Endometrial microvascular endothelial cells (primary cell): ENCODE measurements around the gene SLC6A9. TPM values are rescaled to one million over a fixed set of nuclear protein-coding genes. Genes with fewer than 3 reads are reported as not detected.

ENCODE experiments used
- in situ Hi-C: cut with HindIII; loops from 2 replicates; pipeline ENCODE4 v1.10.0; 2017; ENCODE audit warnings: low sequenced_read_pairs, low pct_unique_long_range_greater_than_20kb; ENCODE audit errors: inconsistent ontology term
- total RNA-seq: library from RNA; depleted of rRNA; stranded (reverse); fragments of >200 nt; gene quantifications from one replicate; pipeline ENCODE4 v1.2.3, GENCODE V29; 2015; ENCODE audit errors: inconsistent ontology term

SLC6A9 gene
- total RNA-seq, 1 donor from 2014 or later = 0.28 TPM

- in situ Hi-C loops = no loop called here
Measured at GRCh38 chr1:43978551-43979260, 52.6 kb downstream of the SLC6A9 start, which contains the start of gene B4GALT2. B4GALT2 (plus strand) TSS chr1:43979210; CDS start chr1:43981161, 1,951 bp downstream.

DNA sequence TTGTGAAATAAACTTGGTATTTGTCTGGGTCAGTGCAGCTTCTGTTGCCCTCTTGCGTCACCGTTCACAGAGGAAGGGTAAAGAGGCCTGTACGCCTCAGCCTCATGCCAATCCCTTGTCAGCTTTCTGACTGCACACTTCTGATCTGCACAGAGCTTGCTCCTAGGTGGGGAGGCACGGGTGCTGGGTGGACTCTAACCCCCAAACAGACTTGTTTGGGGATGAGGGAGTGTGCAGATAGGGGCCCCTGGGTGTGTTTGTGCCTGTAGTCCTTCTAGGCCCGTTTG lies 53.1 kb downstream of the SLC6A9 start:
- in situ Hi-C loops = no loop called here

- in situ Hi-C loops = no loop called here
Measured at GRCh38 chr1:43977376-43978263, 53.6 kb downstream of the SLC6A9 start.

GRCh38 chr1:43976890-43977289 lies 54.4 kb downstream of the SLC6A9 start:
- in situ Hi-C loops = no loop called here

DNA sequence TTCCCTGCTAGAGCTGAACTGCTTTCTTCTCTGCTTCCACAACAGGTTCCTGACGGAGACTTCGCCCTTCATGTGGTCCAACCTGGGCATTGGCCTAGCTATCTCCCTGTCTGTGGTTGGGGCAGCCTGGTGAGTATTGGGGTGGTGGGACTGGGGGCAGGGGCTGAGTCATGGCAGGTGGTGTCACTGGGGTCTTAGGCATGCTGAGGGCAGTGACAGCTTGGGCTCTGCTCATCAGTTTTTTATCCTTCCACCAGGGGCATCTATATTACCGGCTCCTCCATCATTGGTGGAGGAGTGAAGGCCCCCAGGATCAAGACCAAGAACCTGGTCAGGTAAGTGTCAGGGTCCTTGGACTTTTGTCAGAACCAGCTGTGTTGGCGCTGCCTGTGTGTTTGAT lies 55.2 kb downstream of the SLC6A9 start:
- in situ Hi-C loops = no loop called here

GRCh38 chr1:43975249-43975961 lies 55.9 kb downstream of the SLC6A9 start:
- in situ Hi-C loops = no loop called here

DNA sequence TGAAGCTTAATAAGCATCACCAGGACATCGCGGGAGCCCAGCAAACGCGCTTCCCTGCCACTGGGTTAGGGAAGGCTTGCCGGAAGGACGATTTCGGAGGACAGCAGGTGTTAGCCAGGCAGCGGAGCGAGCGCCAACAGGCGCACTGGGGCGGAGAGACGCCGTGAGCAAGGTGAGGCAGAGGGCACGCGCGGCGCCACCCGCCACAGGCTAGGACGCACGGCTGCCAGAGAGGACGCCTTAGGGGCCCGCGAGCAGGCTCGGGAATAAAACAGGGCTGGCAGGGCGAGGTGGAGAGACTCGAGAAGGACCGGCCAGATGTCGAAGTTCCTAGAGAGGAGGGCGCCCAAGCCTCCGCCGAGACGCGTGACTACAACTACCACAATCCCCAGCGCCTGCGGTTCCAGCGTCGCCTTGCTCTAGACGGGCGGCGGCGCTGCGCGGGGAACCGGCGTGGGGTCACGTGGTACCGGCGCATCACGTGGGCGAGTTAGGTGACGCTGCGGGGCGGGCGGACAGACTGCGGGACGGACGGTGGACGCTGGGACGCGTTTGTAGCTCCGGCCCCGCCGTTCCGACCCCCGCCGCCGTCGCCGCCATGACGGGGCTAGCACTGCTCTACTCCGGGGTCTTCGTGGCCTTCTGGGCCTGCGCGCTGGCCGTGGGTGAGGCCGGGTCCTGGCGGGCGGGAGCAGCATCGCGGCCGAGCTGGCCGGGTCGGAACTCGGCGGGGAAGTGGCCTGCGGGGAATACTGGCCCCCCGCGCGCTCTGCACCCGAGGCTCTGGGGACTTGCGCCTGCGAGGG lies 56.6 kb downstream of the SLC6A9 start, which contains the start of gene ATP6V0B:
Gene ATP6V0B (plus strand): TSS at position 518 of the 806 bp plus-strand sequence. CDS start 81 bp downstream, at position 599.
- in situ Hi-C loops = no loop called here

DNA sequence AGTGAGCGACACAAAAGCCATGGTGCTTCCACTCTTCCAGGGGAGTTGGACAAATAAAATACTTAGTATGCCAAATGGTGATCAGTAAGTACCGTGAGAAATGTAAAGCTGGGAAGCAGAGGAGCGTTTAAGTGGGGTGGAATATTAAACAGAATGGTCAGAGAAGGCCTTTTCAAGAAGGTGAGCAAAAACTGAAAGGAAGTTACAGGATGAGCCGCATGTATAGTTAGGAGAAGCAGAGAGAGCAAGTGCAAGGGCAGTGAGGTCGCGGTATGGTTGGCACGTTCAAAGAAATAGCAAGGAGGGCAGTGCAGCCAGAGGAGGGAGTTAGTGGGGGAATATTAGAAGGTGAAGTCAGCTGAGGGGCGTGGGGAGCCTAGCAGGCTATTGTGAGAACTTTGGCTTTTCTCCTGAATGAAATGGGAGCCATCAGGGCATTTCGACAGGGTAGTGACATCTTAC lies 57.2 kb downstream of the SLC6A9 start:
- in situ Hi-C loops = no loop called here

DNA sequence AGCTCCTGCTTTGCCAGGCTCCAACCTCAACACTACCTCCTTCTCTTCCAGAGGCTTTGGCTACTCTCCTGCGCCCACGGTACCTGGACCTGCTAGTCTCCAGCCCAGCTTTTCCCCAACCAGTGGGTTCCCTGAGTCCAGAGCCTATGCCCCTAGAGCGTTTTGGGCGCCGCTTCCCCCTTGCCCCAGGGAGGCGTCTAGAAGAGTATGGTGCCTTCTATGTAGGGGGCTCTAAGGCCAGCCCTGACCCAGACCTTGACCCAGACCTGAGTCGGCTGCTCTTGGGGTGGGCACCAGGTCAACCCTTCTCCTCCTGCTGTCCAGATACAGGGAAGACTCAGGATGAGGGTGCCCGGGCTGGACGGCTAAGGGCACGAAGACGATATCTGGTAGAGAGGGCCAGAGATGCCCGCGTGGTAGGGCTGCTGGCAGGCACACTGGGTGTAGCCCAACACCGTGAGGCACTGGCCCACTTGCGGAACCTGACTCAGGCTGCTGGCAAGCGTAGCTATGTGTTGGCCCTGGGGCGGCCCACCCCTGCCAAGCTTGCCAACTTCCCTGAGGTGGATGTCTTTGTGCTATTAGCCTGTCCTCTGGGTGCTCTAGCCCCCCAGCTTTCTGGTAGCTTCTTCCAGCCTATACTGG lies 59.8 kb downstream of the SLC6A9 start:
- in situ Hi-C loops = no loop called here

GRCh38 chr1:43970911-43971310 lies 60.4 kb downstream of the SLC6A9 start:
- in situ Hi-C loops = no loop called here

GRCh38 chr1:43970502-43970901 lies 60.8 kb downstream of the SLC6A9 start:
- in situ Hi-C loops = no loop called here

- in situ Hi-C loops = no loop called here
Measured at GRCh38 chr1:43969746-43970466, 61.4 kb downstream of the SLC6A9 start, which contains the start of gene DPH2. DPH2 (plus strand) TSS chr1:43970010; CDS start chr1:43970176, 166 bp downstream.

DNA sequence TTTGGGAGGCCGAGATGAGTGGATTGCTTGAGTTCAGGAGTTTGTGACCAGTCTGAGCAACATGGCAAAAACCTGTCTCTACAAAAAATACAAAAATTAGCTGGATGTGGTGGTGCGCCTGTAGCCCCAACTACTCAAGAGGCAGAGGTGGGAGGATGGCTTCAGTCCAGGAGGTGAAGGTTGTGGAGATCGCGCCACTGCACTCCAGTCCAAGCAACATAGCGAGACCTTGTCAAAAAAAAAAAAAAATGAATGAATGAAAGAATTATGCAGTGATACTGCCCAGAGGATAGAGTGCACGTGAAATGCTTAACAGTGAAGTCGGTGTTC lies 61.9 kb downstream of the SLC6A9 start:
- in situ Hi-C loops = no loop called here

GRCh38 chr1:43968348-43968948 lies 62.8 kb downstream of the SLC6A9 start:
- in situ Hi-C loops = no loop called here

DNA sequence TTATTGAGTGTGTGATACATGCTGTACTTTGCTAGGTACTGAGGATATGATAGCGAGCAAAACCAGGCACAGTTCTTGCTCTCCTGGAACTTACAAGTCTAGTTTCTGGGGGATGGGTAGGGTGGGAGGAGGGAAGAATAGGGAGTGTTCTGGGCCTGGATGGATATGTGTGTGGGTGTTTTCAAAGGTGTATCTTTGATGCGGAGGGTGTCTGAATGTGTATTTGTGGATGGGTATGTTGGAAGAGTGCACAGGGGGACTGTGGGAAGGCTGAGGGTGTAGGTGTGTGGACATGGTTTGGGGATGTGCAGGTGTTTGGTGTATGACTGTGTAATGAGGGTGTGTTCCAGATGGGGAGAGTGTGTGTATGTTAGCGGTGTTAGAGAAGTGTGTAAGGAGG lies 65.9 kb downstream of the SLC6A9 start:
- in situ Hi-C loops = no loop called here

DNA sequence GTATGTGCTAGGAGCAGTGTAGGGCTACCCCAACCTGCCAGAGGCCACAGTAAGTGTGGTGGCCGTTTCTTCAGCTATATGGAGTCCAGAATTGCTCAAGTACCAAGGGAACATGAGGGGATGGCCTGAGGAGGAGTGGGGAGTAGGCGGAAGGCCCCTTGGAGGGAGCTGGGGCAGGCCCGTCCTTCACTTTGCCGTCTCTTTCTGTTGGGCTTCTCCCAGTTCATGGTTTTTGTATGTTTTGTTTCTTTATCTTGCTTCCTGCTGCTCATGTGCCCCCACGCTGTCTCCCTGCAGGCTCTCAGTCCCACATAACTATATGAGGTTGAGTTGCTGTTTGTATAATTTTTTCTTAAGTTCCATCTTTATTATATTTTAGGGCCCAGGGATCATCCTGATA lies 67.4 kb downstream of the SLC6A9 start:
- in situ Hi-C loops = no loop called here

GRCh38 chr1:43963006-43963405 lies 68.3 kb downstream of the SLC6A9 start:
- in situ Hi-C loops = no loop called here
